ENCODE data around the gene FFAR2.

DNA sequence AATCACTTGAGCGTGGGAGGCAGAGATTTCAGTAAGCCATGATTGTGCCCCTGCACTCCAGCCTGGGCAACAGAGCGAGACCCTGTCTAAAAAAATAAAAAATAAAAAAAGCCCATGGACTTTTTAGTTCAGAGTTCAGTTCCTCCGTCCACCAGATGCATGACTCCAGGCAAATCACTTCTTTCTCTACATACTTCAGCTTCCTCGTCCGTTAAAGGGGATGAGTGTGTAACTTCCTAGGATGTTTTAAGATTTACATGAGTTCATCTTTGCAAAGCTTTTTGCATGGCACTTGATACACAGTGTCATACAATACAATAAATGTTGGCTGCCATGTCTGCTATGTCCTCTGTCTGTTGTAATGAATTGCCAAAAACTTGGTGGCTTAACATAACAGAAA lies 10.0 kb upstream of the FFAR2 start:
- TF ChIP-seq CTCF (IDR thresholded peaks at IDR 0.05; ENCODE audit: extremely low read depth in 1 of 2, insufficient read depth in 1 of 2, low read depth in 1 of 2, low read length in 2 of 2) (no peak), JUN (IDR thresholded peaks at IDR 0.05; ENCODE audit: borderline replicate concordance, insufficient read depth, insufficient read length, low read depth) (no peak), EZH2 (IDR thresholded peaks at IDR 0.05; ENCODE audit: borderline replicate concordance, low read depth, low read length, severe bottlenecking) (no peak), GATA2 (IDR thresholded peaks at IDR 0.05; ENCODE audit: insufficient read depth, insufficient read length, low read depth, low read length) (no peak), POLR2A (IDR thresholded peaks at IDR 0.05; ENCODE audit: low read depth, low read length) (no peak), POLR2AphosphoS5 (IDR thresholded peaks at IDR 0.05; ENCODE audit: insufficient read depth, low read depth, low read length) (no peak)
- TF ChIP-seq, protein P1, sequence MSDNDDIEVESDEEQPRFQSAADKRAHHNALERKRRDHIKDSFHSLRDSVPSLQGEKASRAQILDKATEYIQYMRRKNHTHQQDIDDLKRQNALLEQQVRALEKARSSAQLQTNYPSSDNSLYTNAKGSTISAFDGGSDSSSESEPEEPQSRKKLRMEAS (IDR thresholded peaks at IDR 0.05; ENCODE audit: insufficient read depth, insufficient read length): no peak
